ENCODE results near the gene MOSPD3. TPM values are rescaled to one million over a fixed set of nuclear protein-coding genes. Genes with fewer than 3 reads are reported as not detected.

MOSPD3 gene
- total and polyA plus RNA-seq, 2 of the 13 experiments (the other 11 are each of a cell fraction or from before 2014, with no cell fraction given), result 7.6 to 8.8 TPM

DNA sequence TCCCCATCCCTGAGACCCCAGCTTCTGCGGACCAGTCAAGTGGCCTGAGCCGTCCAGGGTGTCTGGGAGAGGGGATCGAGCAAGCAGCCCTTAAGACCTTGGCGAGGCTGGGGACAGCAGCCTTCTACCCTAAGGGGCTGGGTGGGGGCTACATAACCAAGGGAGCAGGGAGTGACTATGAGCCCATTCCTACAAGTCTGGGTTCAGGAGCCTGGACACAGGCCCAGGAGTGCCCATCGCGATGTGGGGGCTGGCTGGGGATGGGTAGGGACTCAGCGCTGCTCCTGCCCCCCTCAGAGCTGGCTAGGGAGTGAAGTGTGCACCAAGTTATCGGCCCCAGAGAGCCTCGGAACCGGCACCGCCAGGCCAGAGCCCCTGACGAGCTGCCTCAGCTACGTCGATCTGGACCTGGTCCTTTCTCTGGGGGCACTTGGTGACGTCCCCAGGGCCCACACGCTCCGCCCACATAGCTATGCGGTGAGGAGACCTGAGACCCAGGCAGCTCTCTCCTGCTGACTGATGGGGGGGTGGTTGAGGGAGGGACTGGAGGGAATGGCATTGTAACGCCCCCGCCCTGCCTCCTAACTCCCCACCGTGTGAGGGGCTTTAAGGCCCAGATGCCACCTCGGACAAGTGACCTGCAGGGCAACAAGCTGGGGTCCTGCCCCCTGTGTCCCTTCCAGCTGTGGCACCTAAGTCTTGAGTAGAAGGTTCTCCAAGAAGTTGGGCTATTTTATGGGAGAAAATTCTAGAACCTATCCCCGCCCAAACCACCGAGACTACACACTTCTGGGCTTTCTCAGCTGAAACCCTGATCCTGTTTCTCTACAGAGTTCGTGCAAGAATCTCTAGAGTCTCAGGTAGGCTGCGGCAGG, 41.1 kb upstream of the MOSPD3 start (continued):
- TF ChIP-seq POGK (CRISPR knock-in tag; conservative IDR thresholded peaks at IDR 0.05), result no peak
- TF ChIP-seq LCORL (IDR thresholded peaks at IDR 0.05), result no peak
- peak; percentile 60 for TF ChIP-seq LCORL (CRISPR knock-in tag; IDR thresholded peaks at IDR 0.05)
- TF ChIP-seq SP2 (CRISPR knock-in tag; IDR thresholded peaks at IDR 0.05), result peak; percentile 10; the same call in 1 of the 2 replicates
- no peak for TF ChIP-seq REXO4 (CRISPR knock-in tag; IDR thresholded peaks at IDR 0.05; ENCODE audit: borderline replicate concordance)
- no peak for TF ChIP-seq ZNF337 (CRISPR knock-in tag; IDR thresholded peaks at IDR 0.05; ENCODE audit: borderline replicate concordance, low read depth)
- no peak for TF ChIP-seq ELF4 (CRISPR knock-in tag; IDR thresholded peaks at IDR 0.05; ENCODE audit: borderline replicate concordance)
- no peak for TF ChIP-seq CENPX (CRISPR knock-in tag; IDR thresholded peaks at IDR 0.05)
- no peak for TF ChIP-seq ZNF253 (CRISPR knock-in tag; IDR thresholded peaks at IDR 0.05; ENCODE audit: borderline replicate concordance)
- TF ChIP-seq, protein P1, sequence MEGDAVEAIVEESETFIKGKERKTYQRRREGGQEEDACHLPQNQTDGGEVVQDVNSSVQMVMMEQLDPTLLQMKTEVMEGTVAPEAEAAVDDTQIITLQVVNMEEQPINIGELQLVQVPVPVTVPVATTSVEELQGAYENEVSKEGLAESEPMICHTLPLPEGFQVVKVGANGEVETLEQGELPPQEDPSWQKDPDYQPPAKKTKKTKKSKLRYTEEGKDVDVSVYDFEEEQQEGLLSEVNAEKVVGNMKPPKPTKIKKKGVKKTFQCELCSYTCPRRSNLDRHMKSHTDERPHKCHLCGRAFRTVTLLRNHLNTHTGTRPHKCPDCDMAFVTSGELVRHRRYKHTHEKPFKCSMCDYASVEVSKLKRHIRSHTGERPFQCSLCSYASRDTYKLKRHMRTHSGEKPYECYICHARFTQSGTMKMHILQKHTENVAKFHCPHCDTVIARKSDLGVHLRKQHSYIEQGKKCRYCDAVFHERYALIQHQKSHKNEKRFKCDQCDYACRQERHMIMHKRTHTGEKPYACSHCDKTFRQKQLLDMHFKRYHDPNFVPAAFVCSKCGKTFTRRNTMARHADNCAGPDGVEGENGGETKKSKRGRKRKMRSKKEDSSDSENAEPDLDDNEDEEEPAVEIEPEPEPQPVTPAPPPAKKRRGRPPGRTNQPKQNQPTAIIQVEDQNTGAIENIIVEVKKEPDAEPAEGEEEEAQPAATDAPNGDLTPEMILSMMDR (CRISPR knock-in tag; IDR thresholded peaks at IDR 0.05), result peak; percentile 25; the same call in 1 of the 2 replicates
- TF ChIP-seq ZSCAN12 (CRISPR knock-in tag; IDR thresholded peaks at IDR 0.05), result no peak
- peak; percentile 98 for TF ChIP-seq TAF15 (IDR thresholded peaks at IDR 0.05; ENCODE audit: low read depth, low read length, poor library complexity, severe bottlenecking)
- TF ChIP-seq, protein P2, sequence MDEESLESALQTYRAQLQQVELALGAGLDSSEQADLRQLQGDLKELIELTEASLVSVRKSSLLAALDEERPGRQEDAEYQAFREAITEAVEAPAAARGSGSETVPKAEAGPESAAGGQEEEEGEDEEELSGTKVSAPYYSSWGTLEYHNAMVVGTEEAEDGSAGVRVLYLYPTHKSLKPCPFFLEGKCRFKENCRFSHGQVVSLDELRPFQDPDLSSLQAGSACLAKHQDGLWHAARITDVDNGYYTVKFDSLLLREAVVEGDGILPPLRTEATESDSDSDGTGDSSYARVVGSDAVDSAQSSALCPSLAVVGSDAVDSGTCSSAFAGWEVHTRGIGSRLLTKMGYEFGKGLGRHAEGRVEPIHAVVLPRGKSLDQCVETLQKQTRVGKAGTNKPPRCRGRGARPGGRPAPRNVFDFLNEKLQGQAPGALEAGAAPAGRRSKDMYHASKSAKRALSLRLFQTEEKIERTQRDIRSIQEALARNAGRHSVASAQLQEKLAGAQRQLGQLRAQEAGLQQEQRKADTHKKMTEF (CRISPR knock-in tag; IDR thresholded peaks at IDR 0.05), result no peak
- TF ChIP-seq, protein P3, sequence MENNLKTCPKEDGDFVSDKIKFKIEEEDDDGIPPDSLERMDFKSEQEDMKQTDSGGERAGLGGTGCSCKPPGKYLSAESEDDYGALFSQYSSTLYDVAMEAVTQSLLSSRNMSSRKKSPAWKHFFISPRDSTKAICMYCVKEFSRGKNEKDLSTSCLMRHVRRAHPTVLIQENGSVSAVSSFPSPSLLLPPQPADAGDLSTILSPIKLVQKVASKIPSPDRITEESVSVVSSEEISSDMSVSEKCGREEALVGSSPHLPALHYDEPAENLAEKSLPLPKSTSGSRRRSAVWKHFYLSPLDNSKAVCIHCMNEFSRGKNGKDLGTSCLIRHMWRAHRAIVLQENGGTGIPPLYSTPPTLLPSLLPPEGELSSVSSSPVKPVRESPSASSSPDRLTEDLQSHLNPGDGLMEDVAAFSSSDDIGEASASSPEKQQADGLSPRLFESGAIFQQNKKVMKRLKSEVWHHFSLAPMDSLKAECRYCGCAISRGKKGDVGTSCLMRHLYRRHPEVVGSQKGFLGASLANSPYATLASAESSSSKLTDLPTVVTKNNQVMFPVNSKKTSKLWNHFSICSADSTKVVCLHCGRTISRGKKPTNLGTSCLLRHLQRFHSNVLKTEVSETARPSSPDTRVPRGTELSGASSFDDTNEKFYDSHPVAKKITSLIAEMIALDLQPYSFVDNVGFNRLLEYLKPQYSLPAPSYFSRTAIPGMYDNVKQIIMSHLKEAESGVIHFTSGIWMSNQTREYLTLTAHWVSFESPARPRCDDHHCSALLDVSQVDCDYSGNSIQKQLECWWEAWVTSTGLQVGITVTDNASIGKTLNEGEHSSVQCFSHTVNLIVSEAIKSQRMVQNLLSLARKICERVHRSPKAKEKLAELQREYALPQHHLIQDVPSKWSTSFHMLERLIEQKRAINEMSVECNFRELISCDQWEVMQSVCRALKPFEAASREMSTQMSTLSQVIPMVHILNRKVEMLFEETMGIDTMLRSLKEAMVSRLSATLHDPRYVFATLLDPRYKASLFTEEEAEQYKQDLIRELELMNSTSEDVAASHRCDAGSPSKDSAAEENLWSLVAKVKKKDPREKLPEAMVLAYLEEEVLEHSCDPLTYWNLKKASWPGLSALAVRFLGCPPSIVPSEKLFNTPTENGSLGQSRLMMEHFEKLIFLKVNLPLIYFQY (CRISPR knock-in tag; IDR thresholded peaks at IDR 0.05; ENCODE audit: borderline replicate concordance), result peak; percentile 81; the same call in 1 of the 2 replicates
- no peak for TF ChIP-seq GLI4 (CRISPR knock-in tag; IDR thresholded peaks at IDR 0.05; ENCODE audit: borderline replicate concordance)
- no peak for TF ChIP-seq PHB2 (IDR thresholded peaks at IDR 0.05; ENCODE audit: partially characterized antibody)
